DOHH2 (cell line): ENCODE measurements around the gene WDR18.

Experiments
- EZH2phosphoT487 ChIP-seq: fragments of 200-600 bp; sonication (generic); IDR thresholded peaks from 2 replicates; pipeline ENCODE4 v1.6.1; 2017; ENCODE audit warnings: borderline replicate concordance, mild to moderate bottlenecking, antibody characterized with exemption, low read length, moderate library complexity, mixed read lengths
- TF ChIP-seq, protein P1 (sequence below): fragments of 200-600 bp; sonication (generic); IDR thresholded peaks from one replicate; pipeline ENCODE4 v1.5.1; 2014; ENCODE audit warnings: antibody characterized with exemption, mild to moderate bottlenecking, low read depth, low read length; ENCODE audit not compliant: poor library complexity, severe bottlenecking

DNA sequence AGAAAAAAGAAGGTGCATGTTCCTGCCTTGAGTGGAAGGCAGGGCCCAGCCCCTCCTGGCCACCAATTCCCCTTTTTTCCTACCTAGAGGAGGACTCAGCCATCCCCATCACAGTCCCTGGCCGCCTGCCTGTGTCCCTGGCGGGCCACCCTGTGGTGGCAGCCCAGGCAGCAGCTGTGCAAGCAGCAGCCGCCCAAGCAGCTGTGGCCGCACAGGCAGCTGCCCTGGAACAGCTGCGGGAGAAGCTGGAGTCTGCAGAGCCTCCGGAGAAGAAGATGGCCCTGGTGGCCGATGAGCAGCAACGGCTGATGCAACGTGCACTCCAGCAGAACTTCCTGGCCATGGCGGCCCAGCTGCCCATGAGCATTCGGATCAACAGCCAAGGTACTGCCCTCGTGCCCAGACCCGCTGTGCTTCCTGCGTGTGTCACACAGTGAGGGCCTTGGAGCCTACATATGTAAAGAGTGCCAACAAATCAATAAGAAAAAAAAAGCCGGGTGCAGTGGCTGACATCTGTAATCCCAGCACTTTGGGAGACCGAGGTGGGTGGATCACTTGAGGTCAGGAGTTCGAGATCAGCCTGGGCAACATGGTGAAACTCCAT is 17.6 kb upstream of the WDR18 start:
- TF ChIP-seq, protein P1, sequence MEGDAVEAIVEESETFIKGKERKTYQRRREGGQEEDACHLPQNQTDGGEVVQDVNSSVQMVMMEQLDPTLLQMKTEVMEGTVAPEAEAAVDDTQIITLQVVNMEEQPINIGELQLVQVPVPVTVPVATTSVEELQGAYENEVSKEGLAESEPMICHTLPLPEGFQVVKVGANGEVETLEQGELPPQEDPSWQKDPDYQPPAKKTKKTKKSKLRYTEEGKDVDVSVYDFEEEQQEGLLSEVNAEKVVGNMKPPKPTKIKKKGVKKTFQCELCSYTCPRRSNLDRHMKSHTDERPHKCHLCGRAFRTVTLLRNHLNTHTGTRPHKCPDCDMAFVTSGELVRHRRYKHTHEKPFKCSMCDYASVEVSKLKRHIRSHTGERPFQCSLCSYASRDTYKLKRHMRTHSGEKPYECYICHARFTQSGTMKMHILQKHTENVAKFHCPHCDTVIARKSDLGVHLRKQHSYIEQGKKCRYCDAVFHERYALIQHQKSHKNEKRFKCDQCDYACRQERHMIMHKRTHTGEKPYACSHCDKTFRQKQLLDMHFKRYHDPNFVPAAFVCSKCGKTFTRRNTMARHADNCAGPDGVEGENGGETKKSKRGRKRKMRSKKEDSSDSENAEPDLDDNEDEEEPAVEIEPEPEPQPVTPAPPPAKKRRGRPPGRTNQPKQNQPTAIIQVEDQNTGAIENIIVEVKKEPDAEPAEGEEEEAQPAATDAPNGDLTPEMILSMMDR = no peak
- no peak for TF ChIP-seq EZH2phosphoT487
